H1 (cell line): ENCODE data around the gene RBFOX1. TPM values are rescaled to one million over a fixed set of nuclear protein-coding genes. Genes with fewer than 3 reads are reported as not detected.

Source experiments
- CTCF ChIA-PET: fragments of 300-600 bp; sonication (Branson Sonifier 250); formaldehyde crosslinking; loops from one replicate; lab custom pipeline; 2021; ENCODE audit not compliant: partially characterized antibody; lab: Charles Lee
- POLR2A ChIA-PET: fragments of 300-600 bp; sonication (Branson Sonifier 250); formaldehyde crosslinking; loops from one replicate; lab custom pipeline; 2021; ENCODE audit warnings: inconsistent platforms; ENCODE audit not compliant: partially characterized antibody; lab: Charles Lee
- DNase-seq, 2 experiments: peaks; one replicate each; pipeline versions ENCODE4 v3.0.0 to v3.0.0-alpha.2; 2010 to 2022; ENCODE audit warnings: low spot score in 2 of 2, low read depth in 1 of 2, mixed read lengths in 1 of 2
- FAIRE-seq: peaks from 2 replicates; lab custom pipeline; 2011; peaks lifted over from hg19 to GRCh38; lab: Jason Lieb, UNC
- H2AFZ ChIP-seq: 2 replicates; pipeline ENCODE4 v1.8.1; 2012; ENCODE audit warnings: low read length, inconsistent platforms
- H2AK5ac ChIP-seq: 2 replicates; pipeline ENCODE4 v1.6.1; 2013; ENCODE audit warnings: low read depth, low read length
- H2BK120ac ChIP-seq: replicated peaks from 2 replicates; pipeline ENCODE3; 2013; ENCODE audit warnings: low read depth, low read length, inconsistent platforms
- H2BK12ac ChIP-seq: 2 replicates; pipeline ENCODE4 v1.6.1; 2013; ENCODE audit warnings: low read depth, low read length
- H2BK15ac ChIP-seq: 2 replicates; pipeline ENCODE4 v1.6.1; 2013; ENCODE audit warnings: low read length
- H2BK20ac ChIP-seq: 2 replicates; pipeline ENCODE4 v1.6.1; 2013; ENCODE audit warnings: low read length
- H2BK5ac ChIP-seq: 2 replicates; pipeline ENCODE4 v1.6.1; 2013; ENCODE audit warnings: low read depth, low read length
- H3K14ac ChIP-seq: 2 replicates; pipeline ENCODE4 v1.6.1; 2013; ENCODE audit warnings: inconsistent platforms; ENCODE audit not compliant: insufficient read length
- H3K18ac ChIP-seq: 2 replicates; pipeline ENCODE4 v1.6.1; 2013; ENCODE audit warnings: low read length; ENCODE audit errors: extremely low read depth
- H3K23ac ChIP-seq: 2 replicates; pipeline ENCODE4 v1.6.1; 2013; ENCODE audit warnings: inconsistent platforms; ENCODE audit not compliant: insufficient read length
- H3K23me2 ChIP-seq: 2 replicates; pipeline ENCODE4 v1.6.1; 2013; ENCODE audit warnings: low read depth, low read length
- H3K27ac ChIP-seq: 2 replicates; pipeline ENCODE4 v1.6.1; 2011; ENCODE audit warnings: low read depth, low read length, inconsistent platforms
- H3K27me3 ChIP-seq, 4 experiments: replicated peaks in 1 of 4; 1 replicate in 1 of 4; 2 replicates in 3 of 4; pipeline versions ENCODE4 v1.6.1 to v1.8.1; 2011 to 2013; ENCODE audit warnings: low read length in 3 of 4, mild to moderate bottlenecking in 3 of 4, inconsistent platforms in 2 of 4, mixed read lengths in 2 of 4, moderate library complexity in 1 of 4; ENCODE audit not compliant: control insufficient read depth in 3 of 4, insufficient read depth in 3 of 4; ENCODE audit errors: extremely low read depth in 1 of 4
- H3K36me3 ChIP-seq, 4 experiments: 2 replicates each; pipeline versions ENCODE4 v1.6.1 to v1.8.1; 2011 to 2013; ENCODE audit warnings: mild to moderate bottlenecking in 4 of 4, low read length in 3 of 4, moderate library complexity in 2 of 4, control low read depth in 1 of 4, inconsistent platforms in 1 of 4; ENCODE audit not compliant: insufficient read depth in 4 of 4, control insufficient read depth in 2 of 4
- H3K4ac ChIP-seq: replicated peaks from 2 replicates; pipeline ENCODE3; 2013; ENCODE audit warnings: low read length, low read depth, mixed read lengths, inconsistent platforms; ENCODE audit not compliant: insufficient read length
- H3K4me1 ChIP-seq, 4 experiments: replicated peaks in 1 of 4; 1 replicate in 1 of 4; 2 replicates in 3 of 4; pipeline versions ENCODE4 v1.6.1 to v1.8.1; 2011 to 2013; ENCODE audit warnings: low read length in 3 of 4, inconsistent platforms in 2 of 4, mixed read lengths in 1 of 4; ENCODE audit not compliant: insufficient read depth in 4 of 4, control insufficient read depth in 3 of 4
- H3K4me2 ChIP-seq, 2 experiments: 2 replicates each; pipeline versions ENCODE4 v1.6.1 to v1.8.1; 2011 to 2013; ENCODE audit warnings: low read depth in 2 of 2, low read length in 2 of 2, control low read depth in 1 of 2, inconsistent platforms in 1 of 2, mild to moderate bottlenecking in 1 of 2; ENCODE audit not compliant: insufficient read depth in 1 of 2
- H3K4me3 ChIP-seq, 4 experiments: fragments of 200-600, 300-600 bp in 1 of 4; sonication (generic), shearing (Covaris generic), sonication (Bioruptor Twin) in 1 of 4; 2 replicates each; pipeline versions ENCODE4 v1.5.1 to v1.8.1; 2011 to 2016; ENCODE audit warnings: low read length in 4 of 4, low read depth in 3 of 4, control low read depth in 2 of 4, inconsistent platforms in 2 of 4, mild to moderate bottlenecking in 2 of 4, mixed read lengths in 1 of 4, moderate library complexity in 1 of 4; ENCODE audit not compliant: insufficient read depth in 2 of 4; ENCODE audit errors: extremely low read depth in 1 of 4
- H3K56ac ChIP-seq: replicated peaks from 2 replicates; pipeline ENCODE3; 2013; ENCODE audit warnings: low read depth, mild to moderate bottlenecking, mixed read lengths, low read length, inconsistent platforms; ENCODE audit not compliant: insufficient read length
- H3K79me1 ChIP-seq: 2 replicates; pipeline ENCODE4 v1.6.1; 2013; ENCODE audit warnings: low read depth, low read length, control low read depth
- H3K79me2 ChIP-seq, 2 experiments: 2 replicates each; pipeline versions ENCODE4 v1.6.1 to v1.8.1; 2012 to 2013; ENCODE audit warnings: low read length in 2 of 2, mild to moderate bottlenecking in 2 of 2, inconsistent platforms in 1 of 2; ENCODE audit not compliant: insufficient read depth in 2 of 2, control insufficient read depth in 1 of 2
- H3K9ac ChIP-seq, 4 experiments: replicated peaks in 1 of 4; 1 replicate in 1 of 4; 2 replicates in 3 of 4; pipeline versions ENCODE4 v1.6.1 to v1.8.1; 2011 to 2013; ENCODE audit warnings: low read depth in 3 of 4, low read length in 3 of 4, control low read depth in 2 of 4, mild to moderate bottlenecking in 2 of 4, moderate library complexity in 2 of 4, inconsistent platforms in 1 of 4; ENCODE audit errors: extremely low read depth in 1 of 4
- H3K9me3 ChIP-seq, 2 experiments: 2 replicates each; pipeline versions ENCODE4 v1.6.1 to v1.8.1; 2012 to 2013; ENCODE audit warnings: mild to moderate bottlenecking in 2 of 2, moderate library complexity in 2 of 2, control low read depth in 1 of 2, inconsistent platforms in 1 of 2, low read depth in 1 of 2, low read length in 1 of 2, mixed read lengths in 1 of 2; ENCODE audit not compliant: insufficient read depth in 2 of 2
- H4K20me1 ChIP-seq, 2 experiments: replicated peaks in 1 of 2; 2 replicates each; pipeline versions ENCODE3 to v1.8.1; 2011 to 2013; ENCODE audit warnings: inconsistent platforms in 2 of 2, low read length in 2 of 2, mild to moderate bottlenecking in 1 of 2; ENCODE audit not compliant: insufficient read depth in 2 of 2, control insufficient read depth in 1 of 2
- H4K5ac ChIP-seq: 2 replicates; pipeline ENCODE4 v1.6.1; 2013; ENCODE audit warnings: low read length, low read depth, mixed read lengths, inconsistent platforms; ENCODE audit not compliant: insufficient read length
- H4K8ac ChIP-seq: 2 replicates; pipeline ENCODE4 v1.8.0; 2013; ENCODE audit warnings: mild to moderate bottlenecking, moderate library complexity, low read length, inconsistent platforms; ENCODE audit not compliant: insufficient read depth; ENCODE audit errors: extremely low read depth
- H4K91ac ChIP-seq: replicated peaks from 2 replicates; pipeline ENCODE3; 2013; ENCODE audit warnings: low read length, mixed read lengths, inconsistent platforms; ENCODE audit not compliant: insufficient read length
- CHD2 ChIP-seq: IDR thresholded peaks from 2 replicates; pipeline ENCODE4 v1.6.1; 2012; ENCODE audit warnings: low read length, improper control_type of control experiment
- JUN ChIP-seq: IDR thresholded peaks from 2 replicates; pipeline ENCODE4 v1.6.1; 2011; ENCODE audit warnings: low read depth, mild to moderate bottlenecking, improper control_type of control experiment, low read length
- JUND ChIP-seq: IDR thresholded peaks from 2 replicates; pipeline ENCODE4 v1.6.1; 2011; ENCODE audit warnings: mild to moderate bottlenecking, improper control_type of control experiment, low read length
- KDM5A ChIP-seq: fragments of 200-600 bp; IDR thresholded peaks from 2 replicates; pipeline ENCODE4 v1.7.1; 2012; ENCODE audit warnings: mild to moderate bottlenecking, low read length, inconsistent platforms, mixed read lengths
- TAF1 ChIP-seq: IDR thresholded peaks from 2 replicates; pipeline ENCODE4 v1.6.1; 2011; ENCODE audit warnings: mild to moderate bottlenecking, low read depth, low read length
- TBP ChIP-seq: IDR thresholded peaks from 2 replicates; pipeline ENCODE4 v1.6.1; 2011; ENCODE audit warnings: low read depth, low read length, improper control_type of control experiment
- TEAD4 ChIP-seq: IDR thresholded peaks from 2 replicates; pipeline ENCODE4 v1.6.1; 2012; ENCODE audit warnings: low read depth, low read length, inconsistent platforms, mixed read lengths
- WGBS, 2 experiments: shearing (Covaris generic) in 1 of 2; methylation state at CpG; one replicate each; pipeline versions ENCODE4 v1.1.6 to v1.1.7; 2013 to 2015; ENCODE audit warnings: low lambda C conversion rate in 2 of 2, mixed read lengths in 2 of 2, inconsistent platforms in 1 of 2, low coverage in 1 of 2, missing lambda C conversion rate in 1 of 2; ENCODE audit not compliant: insufficient replicate concordance in 2 of 2, insufficient coverage in 1 of 2, insufficient read length in 1 of 2; ENCODE audit errors: extremely low coverage in 1 of 2, missing lambda C conversion rate in 1 of 2; 5-methylcytosine and 5-hydroxymethylcytosine counted together
- polyA plus RNA-seq, 7 experiments: library from polyadenylated mRNA; depleted of rRNA in 3 of 7; stranded (reverse) in 5 of 7; unstranded in 2 of 7; fragments of >200 nt in 5 of 7; fragments of 200-250 nt in 2 of 7; gene quantifications; 1 replicate in 5 of 7; 2 replicates in 1 of 7; 4 replicates in 1 of 7; pipeline versions ENCODE4 v1.2.1 to v1.2.3, GENCODE V29; 2011 to 2013; ENCODE audit warnings: missing spikeins in 2 of 7, mixed read lengths in 2 of 7
- total RNA-seq: library from RNA; stranded (reverse); fragmentation: NEBNext Ultra II Directional; extraction: Animal tissue kit (Norgen Biotek cat#: 25700); gene quantifications from 2 replicates; pipeline ENCODE4 v1.2.1, GENCODE V29; 2021

Gene RBFOX1
- total and polyA plus RNA-seq, 2 of the 8 experiments (the other 6 are each of a cell fraction or from before 2014, with no cell fraction given), result 1.7 to 2.8 TPM

- 90% methylated on average over 6 of the region's 6 CpGs; no CpG with 5 or more reads in 1 of the 2 experiments for WGBS, 2 experiments
- no peak overlapping the region for H3K56ac ChIP-seq
- POLR2A ChIA-PET, result no interaction called here
Measured at GRCh38 chr16:7493133-7493532, 160.5 kb downstream of the RBFOX1 start.

More at GRCh38 chr16:7493133-7493532, 160.5 kb downstream of the RBFOX1 start:
- Histone ChIP-seq H2AK5ac (no peak overlapping the region), H3K9me3 (no peaks in the 10 kb centered on the region), H3K4me2 (no peak overlapping the region), H2AFZ (no peak overlapping the region), H3K23me2 (no peaks in the 10 kb centered on the region; the same call in 1 of the 2 replicates), H3K27ac (no peak overlapping the region), H3K4ac (no peak overlapping the region), H3K4me1 (no peaks in the 10 kb centered on the region), H3K9ac (no peak overlapping the region), H4K20me1 (no peaks in the 10 kb centered on the region), H2BK15ac (no peak overlapping the region), H3K79me1 (no peaks in the 10 kb centered on the region), H2BK12ac (no peak overlapping the region), H3K18ac (no peak overlapping the region), H4K8ac (no peak overlapping the region), H2BK5ac (no peak overlapping the region), H3K36me3 (no peaks in the 10 kb centered on the region), H3K14ac (no peak overlapping the region), H3K23ac (no peak overlapping the region), H2BK20ac (no peak overlapping the region), H2BK120ac (no peak overlapping the region), H4K5ac (no peak overlapping the region), H3K27me3 (no peaks in the 10 kb centered on the region), H4K91ac (no peak overlapping the region), H3K4me3 (no peak overlapping the region), H3K79me2 (no peaks in the 10 kb centered on the region)
- no peak for TF ChIP-seq KDM5A
- no peak for TF ChIP-seq JUN
- no peak for TF ChIP-seq TAF1
- TF ChIP-seq TEAD4, result no peak
- no peak for TF ChIP-seq TBP
- no peak for TF ChIP-seq CHD2
- no peak for TF ChIP-seq JUND
- FAIRE-seq (no peak), DNase-seq (no peak)
- CTCF ChIA-PET, result interaction anchor here (1.2 kb wide), 1 partner anchor 21 kb away, joined by 3 read pairs; no protein-coding TSS in a partner anchor
